Endodermal cell (in vitro differentiated cells): ENCODE measurements around the gene RBMS1. TPM values are rescaled to one million over a fixed set of nuclear protein-coding genes. Genes with fewer than 3 reads are reported as not detected.

Experiments
- DNase-seq: peaks from one replicate; pipeline ENCODE4 v3.0.0-alpha.2; 2017
- H3K27ac ChIP-seq: 2 replicates; pipeline ENCODE4 v1.5.1; 2013; ENCODE audit warnings: mild to moderate bottlenecking, low read depth, low read length, moderate library complexity
- H3K27me3 ChIP-seq: 2 replicates; pipeline ENCODE4 v1.6.1; 2013; ENCODE audit warnings: mild to moderate bottlenecking, low read length, moderate library complexity; ENCODE audit not compliant: insufficient read depth, control insufficient read depth, poor library complexity, severe bottlenecking
- H3K36me3 ChIP-seq: 2 replicates; pipeline ENCODE4 v1.7.0; 2013; ENCODE audit warnings: mild to moderate bottlenecking, low read length, moderate library complexity; ENCODE audit not compliant: control insufficient read depth, insufficient read depth
- H3K4me1 ChIP-seq: one replicate; pipeline ENCODE4 v1.7.0; 2013; ENCODE audit warnings: low read length; ENCODE audit not compliant: control insufficient read depth, insufficient read depth
- H3K4me3 ChIP-seq: 2 replicates; pipeline ENCODE4 v1.5.1; 2013; ENCODE audit warnings: mild to moderate bottlenecking, low read length, moderate library complexity
- H3K9ac ChIP-seq: 2 replicates; pipeline ENCODE4 v1.6.1; 2013; ENCODE audit warnings: mild to moderate bottlenecking, low read length, moderate library complexity; ENCODE audit not compliant: poor library complexity, severe bottlenecking; ENCODE audit errors: extremely low read depth
- H3K9me3 ChIP-seq: 2 replicates; pipeline ENCODE4 v1.6.1; 2013; ENCODE audit warnings: mild to moderate bottlenecking, low read length, moderate library complexity; ENCODE audit not compliant: control insufficient read depth
- H3K27ac Mint-ChIP-seq: 2 replicates; pipeline ENCODE4 v1.8.0; 2020; ENCODE audit warnings: mixed read lengths
- H3K27me3 Mint-ChIP-seq: 2 replicates; pipeline ENCODE4 v1.8.0; 2021; ENCODE audit warnings: mild to moderate bottlenecking, mixed read lengths; ENCODE audit not compliant: insufficient read depth
- H3K36me3 Mint-ChIP-seq: 2 replicates; pipeline ENCODE4 v1.8.0; 2020; ENCODE audit warnings: low read depth, mixed read lengths
- H3K4me1 Mint-ChIP-seq: 2 replicates; pipeline ENCODE4 v1.8.0; 2020; ENCODE audit warnings: mixed read lengths
- H3K4me3 Mint-ChIP-seq: 2 replicates; pipeline ENCODE4 v1.8.0; 2020; ENCODE audit warnings: mild to moderate bottlenecking, moderate library complexity, mixed read lengths
- H3K9me3 Mint-ChIP-seq: 2 replicates; pipeline ENCODE4 v1.8.0; 2020; ENCODE audit warnings: mild to moderate bottlenecking, mixed read lengths
- CTCF ChIP-seq: fragments of 200-600 bp; sonication (generic); conservative IDR thresholded peaks from 2 replicates; pipeline ENCODE4 v1.5.0; 2021; ENCODE audit warnings: antibody characterized with exemption, mild to moderate bottlenecking
- WGBS, 2 experiments: methylation state at CpG; one replicate each; pipeline versions ENCODE4 v1.1.5 to v1.1.7; 2013; ENCODE audit warnings: missing lambda C conversion rate in 2 of 2, mixed read lengths in 1 of 2; ENCODE audit not compliant: insufficient coverage in 1 of 2, insufficient read length in 1 of 2; 5-methylcytosine and 5-hydroxymethylcytosine counted together
- total RNA-seq, 2 donors: library from RNA; stranded (reverse); fragmentation: NEBNext Ultra II Directional in 1 of 2; extraction: Animal tissue kit (Norgen Biotek cat#: 25700) in 1 of 2; gene quantifications; 2 replicates in 1 of 2; 3 replicates in 1 of 2; pipeline ENCODE4 v1.2.1, GENCODE V29; 2021

Gene RBMS1
- total RNA-seq, 2 donors from 2014 or later, result 90.7 to 124 TPM

- peaks cover 3% of the 10 kb centered on the region for H3K4me1 Mint-ChIP-seq
Measured at GRCh38 chr2:160249876-160250275, 243.7 kb downstream of the RBMS1 start.

GRCh38 chr2:160247296-160248035 is 246.1 kb downstream of the RBMS1 start:
- Histone ChIP-seq H3K27ac (no peak overlapping the region), H3K9me3 (no peaks in the 10 kb centered on the region), H3K36me3 (no peaks in the 10 kb centered on the region), H3K4me3 (no peak overlapping the region), H3K9ac (no peak overlapping the region), H3K4me1 (no peaks in the 10 kb centered on the region), H3K27me3 (no peaks in the 10 kb centered on the region)
- Mint-ChIP-seq H3K27ac (no peak overlapping the region), H3K4me3 (no peak overlapping the region), H3K4me1 (peaks cover 6% of the 10 kb centered on the region), H3K36me3 (no peaks in the 10 kb centered on the region), H3K9me3 (no peaks in the 10 kb centered on the region), H3K27me3 (no peaks in the 10 kb centered on the region)
- WGBS, 2 experiments, result 92 to 93% methylated on average over 6 of the region's 6 CpGs
- TF ChIP-seq CTCF, result no peak
- DNase-seq, result no peak

More at GRCh38 chr2:160249876-160250275, 243.7 kb downstream of the RBMS1 start:
- H3K9ac ChIP-seq, result no peak overlapping the region
- H3K36me3 ChIP-seq, result no peaks in the 10 kb centered on the region
- Mint-ChIP-seq H3K27me3 (no peaks in the 10 kb centered on the region), H3K4me3 (no peak overlapping the region), H3K9me3 (no peaks in the 10 kb centered on the region), H3K36me3 (no peaks in the 10 kb centered on the region), H3K27ac (no peak overlapping the region)
- TF ChIP-seq CTCF, result no peak
- DNase-seq, result no peak
- H3K4me3 ChIP-seq, result no peak overlapping the region
- H3K4me1 ChIP-seq, result no peaks in the 10 kb centered on the region
- 95 to 100% methylated on average over 1 of the region's 1 CpG for WGBS, 2 experiments
- H3K27ac ChIP-seq, result no peak overlapping the region
- H3K27me3 ChIP-seq, result no peaks in the 10 kb centered on the region
- no peaks in the 10 kb centered on the region for H3K9me3 ChIP-seq

GRCh38 chr2:160246356-160246755 is 247.3 kb downstream of the RBMS1 start:
- no peak overlapping the region for H3K4me3 Mint-ChIP-seq
- no peak for TF ChIP-seq CTCF
- H3K27ac ChIP-seq, result no peak overlapping the region
- no peaks in the 10 kb centered on the region for H3K27me3 Mint-ChIP-seq
- no peak overlapping the region for H3K27ac Mint-ChIP-seq
- H3K36me3 ChIP-seq, result no peaks in the 10 kb centered on the region
- no peak overlapping the region for H3K4me3 ChIP-seq
- no peak for DNase-seq
- no peaks in the 10 kb centered on the region for H3K9me3 Mint-ChIP-seq
- H3K36me3 Mint-ChIP-seq, result no peaks in the 10 kb centered on the region
- H3K4me1 ChIP-seq, result peaks cover 3% of the 10 kb centered on the region
- no peak overlapping the region for H3K9ac ChIP-seq
- H3K4me1 Mint-ChIP-seq, result peaks cover 9% of the 10 kb centered on the region
- WGBS, 2 experiments, result 93 to 96% methylated on average over 2 of the region's 2 CpGs
- no peaks in the 10 kb centered on the region for H3K27me3 ChIP-seq
- no peaks in the 10 kb centered on the region for H3K9me3 ChIP-seq
